ENCODE measurements around the gene GLYR1. TPM values are rescaled to one million over a fixed set of nuclear protein-coding genes. Genes with fewer than 3 reads are reported as not detected.

The GLYR1 gene
- total RNA-seq, 1 experiment from 2014 or later: 117 TPM

DNA sequence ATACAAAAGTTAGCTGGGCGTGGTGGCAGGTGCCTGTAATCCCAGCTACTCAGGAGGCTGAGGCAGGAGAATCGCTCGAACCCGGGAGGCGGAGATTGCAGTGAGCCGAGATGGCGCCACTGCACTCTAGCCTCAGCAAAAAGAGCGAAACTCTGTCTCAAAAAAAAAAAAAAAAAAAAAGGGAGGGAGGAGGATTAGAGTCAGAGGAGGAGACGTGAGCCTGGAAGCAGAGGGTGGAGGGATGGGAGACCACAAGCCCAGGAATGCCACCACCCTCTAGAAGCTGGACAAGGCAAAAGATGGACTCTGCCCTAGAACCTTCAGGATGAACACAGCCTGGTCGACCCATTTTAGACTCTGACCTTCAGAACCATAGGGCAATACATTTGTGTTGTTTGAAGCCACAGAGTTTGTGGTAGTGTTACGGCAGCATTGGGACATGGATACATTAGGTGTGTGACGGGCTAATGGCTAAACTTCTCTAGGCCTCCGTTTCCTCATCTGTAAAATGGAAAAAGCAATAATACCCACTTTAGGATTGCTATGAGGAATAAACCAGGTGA lies 54.1 kb downstream of the GLYR1 start:
- peaks cover 24% of the 10 kb centered on the region for H3K4me1 ChIP-seq
- Mint-ChIP-seq H3K9me3 (ENCODE audit: unreplicated experiment) (no peaks in the 10 kb centered on the region), H3K27ac (ENCODE audit: unreplicated experiment) (no peak overlapping the region), H3K4me1 (ENCODE audit: low read depth, unreplicated experiment) (peaks cover 7% of the 10 kb centered on the region), H3K36me3 (ENCODE audit: insufficient read depth, unreplicated experiment) (peaks cover 8% of the 10 kb centered on the region), H3K27me3 (ENCODE audit: insufficient read depth, unreplicated experiment) (no peaks in the 10 kb centered on the region), H3K4me3 (ENCODE audit: unreplicated experiment) (no peak overlapping the region)
- POLR2A ChIA-PET: no interaction called here
- TF ChIP-seq, protein P1, sequence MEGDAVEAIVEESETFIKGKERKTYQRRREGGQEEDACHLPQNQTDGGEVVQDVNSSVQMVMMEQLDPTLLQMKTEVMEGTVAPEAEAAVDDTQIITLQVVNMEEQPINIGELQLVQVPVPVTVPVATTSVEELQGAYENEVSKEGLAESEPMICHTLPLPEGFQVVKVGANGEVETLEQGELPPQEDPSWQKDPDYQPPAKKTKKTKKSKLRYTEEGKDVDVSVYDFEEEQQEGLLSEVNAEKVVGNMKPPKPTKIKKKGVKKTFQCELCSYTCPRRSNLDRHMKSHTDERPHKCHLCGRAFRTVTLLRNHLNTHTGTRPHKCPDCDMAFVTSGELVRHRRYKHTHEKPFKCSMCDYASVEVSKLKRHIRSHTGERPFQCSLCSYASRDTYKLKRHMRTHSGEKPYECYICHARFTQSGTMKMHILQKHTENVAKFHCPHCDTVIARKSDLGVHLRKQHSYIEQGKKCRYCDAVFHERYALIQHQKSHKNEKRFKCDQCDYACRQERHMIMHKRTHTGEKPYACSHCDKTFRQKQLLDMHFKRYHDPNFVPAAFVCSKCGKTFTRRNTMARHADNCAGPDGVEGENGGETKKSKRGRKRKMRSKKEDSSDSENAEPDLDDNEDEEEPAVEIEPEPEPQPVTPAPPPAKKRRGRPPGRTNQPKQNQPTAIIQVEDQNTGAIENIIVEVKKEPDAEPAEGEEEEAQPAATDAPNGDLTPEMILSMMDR (IDR thresholded peaks at IDR 0.05; ENCODE audit: insufficient read depth in 1 of 2, low read depth in 1 of 2, low read length in 1 of 2, severe bottlenecking in 1 of 2, unreplicated experiment in 1 of 2): no peak
- no TSS peak for BruUV-seq (replicated peaks)
- no peak for DNase-seq
- H3K9me3 ChIP-seq: no peaks in the 10 kb centered on the region
- no peaks in the 10 kb centered on the region for H3K36me3 ChIP-seq (ENCODE audit: control insufficient read depth, insufficient read depth, low read length)
- intact Hi-C loops (cut with micrococcal nuclease; ENCODE audit: unreplicated experiment): no loop called here
- no peaks in the 10 kb centered on the region for H3K27me3 ChIP-seq (replicated peaks; ENCODE audit: control insufficient read depth, insufficient read depth, low read length)
- H3K4me3 ChIP-seq (ENCODE audit: low read depth, low read length): no peak overlapping the region
- CTCF ChIA-PET: no interaction called here

DNA sequence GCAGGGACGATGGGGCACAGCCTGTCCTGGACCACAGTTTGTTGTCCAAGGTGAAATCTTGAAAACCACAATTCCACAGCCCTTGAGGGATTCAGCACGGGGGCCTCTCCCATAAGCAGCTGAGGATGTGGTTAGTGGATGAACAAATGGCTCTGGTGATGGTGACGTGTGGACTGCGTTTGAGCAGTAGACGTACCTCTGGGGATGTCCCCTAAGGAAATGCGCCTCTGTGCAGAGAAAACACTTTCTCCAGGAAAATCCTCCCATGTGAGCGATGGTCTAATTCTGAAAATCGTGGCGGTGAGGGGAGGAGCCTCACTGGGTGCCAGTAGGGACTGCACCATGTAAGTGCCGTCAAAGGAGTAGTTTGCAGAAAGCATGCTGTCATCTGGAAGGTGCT lies 56.2 kb downstream of the GLYR1 start:
- H3K36me3 Mint-ChIP-seq (ENCODE audit: insufficient read depth, unreplicated experiment): peaks cover 8% of the 10 kb centered on the region

DNA sequence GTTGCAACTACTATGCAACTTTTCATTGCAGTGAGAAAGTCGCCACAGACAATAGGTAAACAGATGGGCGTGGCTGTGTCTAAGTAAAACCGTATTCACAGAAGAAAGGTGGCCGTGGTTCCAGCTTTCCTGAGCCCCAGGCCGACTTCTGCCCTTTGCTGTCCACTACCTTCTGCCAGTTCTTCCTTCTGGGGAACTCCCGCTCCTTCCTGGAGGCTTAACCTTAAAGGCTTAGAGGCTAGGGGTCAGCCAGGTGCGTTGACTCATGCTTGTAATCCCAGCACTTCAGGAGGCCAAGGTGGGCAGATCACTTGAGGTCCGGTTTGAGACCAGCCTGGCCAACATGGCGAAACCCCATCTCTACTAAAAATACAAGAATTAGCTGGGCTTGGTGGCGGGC lies 56.8 kb downstream of the GLYR1 start:
- TF ChIP-seq, protein P1 (IDR thresholded peaks at IDR 0.05; ENCODE audit: insufficient read depth in 1 of 2, low read depth in 1 of 2, low read length in 1 of 2, severe bottlenecking in 1 of 2, unreplicated experiment in 1 of 2): no peak
- no peaks in the 10 kb centered on the region for H3K9me3 ChIP-seq
- POLR2A ChIA-PET: no interaction called here
- H3K9me3 Mint-ChIP-seq (ENCODE audit: unreplicated experiment): no peaks in the 10 kb centered on the region
- peak in 1 of 2 experiments; percentile 43 for DNase-seq
- H3K4me1 ChIP-seq: peaks cover 35% of the 10 kb centered on the region
- no peaks in the 10 kb centered on the region for H3K27me3 Mint-ChIP-seq (ENCODE audit: insufficient read depth, unreplicated experiment)
- peaks cover 8% of the 10 kb centered on the region for H3K36me3 Mint-ChIP-seq (ENCODE audit: insufficient read depth, unreplicated experiment)
- no peak overlapping the region for H3K27ac Mint-ChIP-seq (ENCODE audit: unreplicated experiment)
- peaks cover 12% of the 10 kb centered on the region for H3K4me1 Mint-ChIP-seq (ENCODE audit: low read depth, unreplicated experiment)
- H3K36me3 ChIP-seq (ENCODE audit: control insufficient read depth, insufficient read depth, low read length): no peaks in the 10 kb centered on the region
- intact Hi-C loops (cut with micrococcal nuclease; ENCODE audit: unreplicated experiment): no loop called here
- no peak overlapping the region for H3K4me3 ChIP-seq (ENCODE audit: low read depth, low read length)
- BruUV-seq (replicated peaks): no TSS peak
- no peaks in the 10 kb centered on the region for H3K27me3 ChIP-seq (replicated peaks; ENCODE audit: control insufficient read depth, insufficient read depth, low read length)
- no peak overlapping the region for H3K4me3 Mint-ChIP-seq (ENCODE audit: unreplicated experiment)
- CTCF ChIA-PET: interaction anchor here (0.6 to 1.1 kb wide), 2 partner anchors 107 to 127 kb away, joined by 4 read pairs; no protein-coding TSS in a partner anchor

More for the DNA sequence above, 56.2 kb downstream of the GLYR1 start:
- H3K9me3 ChIP-seq: no peaks in the 10 kb centered on the region
- no peak overlapping the region for H3K4me3 Mint-ChIP-seq (ENCODE audit: unreplicated experiment)
- TF ChIP-seq, protein P1 (IDR thresholded peaks at IDR 0.05; ENCODE audit: insufficient read depth in 1 of 2, low read depth in 1 of 2, low read length in 1 of 2, severe bottlenecking in 1 of 2, unreplicated experiment in 1 of 2): no peak
- DNase-seq: no peak
- H3K4me3 ChIP-seq (ENCODE audit: low read depth, low read length): no peak overlapping the region
- intact Hi-C loops (cut with micrococcal nuclease; ENCODE audit: unreplicated experiment): no loop called here
- ChIA-PET CTCF (interaction anchor here (0.6 kb wide), 1 partner anchor 127 kb away, joined by 4 read pairs; no protein-coding TSS in a partner anchor), POLR2A (no interaction called here)
- peaks cover 12% of the 10 kb centered on the region for H3K4me1 Mint-ChIP-seq (ENCODE audit: low read depth, unreplicated experiment)
- peaks cover 35% of the 10 kb centered on the region for H3K4me1 ChIP-seq
- H3K27me3 ChIP-seq (replicated peaks; ENCODE audit: control insufficient read depth, insufficient read depth, low read length): no peaks in the 10 kb centered on the region
- H3K36me3 ChIP-seq (ENCODE audit: control insufficient read depth, insufficient read depth, low read length): no peaks in the 10 kb centered on the region
- H3K9me3 Mint-ChIP-seq (ENCODE audit: unreplicated experiment): no peaks in the 10 kb centered on the region
- no TSS peak for BruUV-seq (replicated peaks)
- no peaks in the 10 kb centered on the region for H3K27me3 Mint-ChIP-seq (ENCODE audit: insufficient read depth, unreplicated experiment)
- H3K27ac Mint-ChIP-seq (ENCODE audit: unreplicated experiment): no peak overlapping the region

All from Caco-2 (cell line).